ENCODE results near the gene PAIP2B.

PAIP2B gene

GRCh38 chr2:71226965-71227560 lies at the start of gene PAIP2B:
TSS of gene PAIP2B (minus strand) at chr2:71227103. CDS start at chr2:71202589, 24,514 bp downstream.
- Histone ChIP-seq H3F3A (ENCODE audit: control insufficient read depth, insufficient read depth) (0 out of 2 replicates have a peak, but pooled peaks cover 7% of the 10 kb centered on the region), H3K4me2 (ENCODE audit: low read length) (peak within 1 kb of the TSS; percentile 90), H3K27ac (ENCODE audit: low read depth, low read length) (peak within 1 kb of the TSS; percentile 71), H3K79me2 (ENCODE audit: control insufficient read depth, low read length) (peaks cover 18% of the 10 kb centered on the region), H3K36me3 (ENCODE audit: control insufficient read depth, low read length) (no peaks in the 10 kb centered on the region), H3K9me3 (ENCODE audit: control insufficient read depth, insufficient read depth, low read length) (no peaks in the 10 kb centered on the region), H3K9me2 (replicated peaks; ENCODE audit: control insufficient read depth, low read length) (no peaks in the 10 kb centered on the region), H3K4me1 (ENCODE audit: control insufficient read depth, low read length) (peaks cover 32% of the 10 kb centered on the region), H4K20me1 (ENCODE audit: control insufficient read depth, insufficient read depth, low read depth, low read length) (no peaks in the 10 kb centered on the region; the same call in 1 of the 2 replicates), H3K4me3 (ENCODE audit: low read length) (peak within 1 kb of the TSS; percentile 81), H3K27me3 (ENCODE audit: control insufficient read depth, low read length) (no peaks in the 10 kb centered on the region; the same call in 1 of the 2 replicates)
- no peak for TF ChIP-seq EZH2phosphoT487 (IDR thresholded peaks at IDR 0.05; ENCODE audit: borderline replicate concordance, low read length)
- TF ChIP-seq, protein P1, sequence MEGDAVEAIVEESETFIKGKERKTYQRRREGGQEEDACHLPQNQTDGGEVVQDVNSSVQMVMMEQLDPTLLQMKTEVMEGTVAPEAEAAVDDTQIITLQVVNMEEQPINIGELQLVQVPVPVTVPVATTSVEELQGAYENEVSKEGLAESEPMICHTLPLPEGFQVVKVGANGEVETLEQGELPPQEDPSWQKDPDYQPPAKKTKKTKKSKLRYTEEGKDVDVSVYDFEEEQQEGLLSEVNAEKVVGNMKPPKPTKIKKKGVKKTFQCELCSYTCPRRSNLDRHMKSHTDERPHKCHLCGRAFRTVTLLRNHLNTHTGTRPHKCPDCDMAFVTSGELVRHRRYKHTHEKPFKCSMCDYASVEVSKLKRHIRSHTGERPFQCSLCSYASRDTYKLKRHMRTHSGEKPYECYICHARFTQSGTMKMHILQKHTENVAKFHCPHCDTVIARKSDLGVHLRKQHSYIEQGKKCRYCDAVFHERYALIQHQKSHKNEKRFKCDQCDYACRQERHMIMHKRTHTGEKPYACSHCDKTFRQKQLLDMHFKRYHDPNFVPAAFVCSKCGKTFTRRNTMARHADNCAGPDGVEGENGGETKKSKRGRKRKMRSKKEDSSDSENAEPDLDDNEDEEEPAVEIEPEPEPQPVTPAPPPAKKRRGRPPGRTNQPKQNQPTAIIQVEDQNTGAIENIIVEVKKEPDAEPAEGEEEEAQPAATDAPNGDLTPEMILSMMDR (IDR thresholded peaks at IDR 0.05; ENCODE audit: low read depth, low read length, poor library complexity, severe bottlenecking): no peak

GRCh38 chr2:71275939-71276310 lies 49.0 kb upstream of the PAIP2B start:
- Histone ChIP-seq H3F3A (ENCODE audit: control insufficient read depth, insufficient read depth) (no peaks in the 10 kb centered on the region), H3K27me3 (ENCODE audit: control insufficient read depth, low read length) (peaks cover 14% of the 10 kb centered on the region), H3K27ac (ENCODE audit: low read depth, low read length) (no peak overlapping the region), H3K4me2 (ENCODE audit: low read length) (peak overlapping the region; percentile 65), H3K79me2 (ENCODE audit: control insufficient read depth, low read length) (peaks cover 38% of the 10 kb centered on the region), H3K4me3 (ENCODE audit: low read length) (peak overlapping the region; percentile 94), H3K4me1 (ENCODE audit: control insufficient read depth, low read length) (peaks cover 21% of the 10 kb centered on the region), H3K9me3 (ENCODE audit: control insufficient read depth, insufficient read depth, low read length) (no peaks in the 10 kb centered on the region), H4K20me1 (ENCODE audit: control insufficient read depth, insufficient read depth, low read depth, low read length) (peaks cover 7% of the 10 kb centered on the region; the same call in 1 of the 2 replicates), H3K36me3 (ENCODE audit: control insufficient read depth, low read length) (no peaks in the 10 kb centered on the region), H3K9me2 (replicated peaks; ENCODE audit: control insufficient read depth, low read length) (no peaks in the 10 kb centered on the region)
- TF ChIP-seq, protein P1 (IDR thresholded peaks at IDR 0.05; ENCODE audit: low read depth, low read length, poor library complexity, severe bottlenecking): peak; percentile 18
- TF ChIP-seq EZH2phosphoT487 (IDR thresholded peaks at IDR 0.05; ENCODE audit: borderline replicate concordance, low read length): no peak

GRCh38 chr2:71269511-71270090 lies 42.7 kb upstream of the PAIP2B start:
- Histone ChIP-seq H3K79me2 (ENCODE audit: control insufficient read depth, low read length) (no peaks in the 10 kb centered on the region), H3K4me2 (ENCODE audit: low read length) (no peak overlapping the region)

More at GRCh38 chr2:71269511-71270090, 42.7 kb upstream of the PAIP2B start:
- no peak for TF ChIP-seq EZH2phosphoT487 (IDR thresholded peaks at IDR 0.05; ENCODE audit: borderline replicate concordance, low read length)
- TF ChIP-seq, protein P1 (IDR thresholded peaks at IDR 0.05; ENCODE audit: low read depth, low read length, poor library complexity, severe bottlenecking): no peak
- Histone ChIP-seq H3K27ac (ENCODE audit: low read depth, low read length) (no peak overlapping the region), H3K9me2 (replicated peaks; ENCODE audit: control insufficient read depth, low read length) (no peaks in the 10 kb centered on the region), H3K36me3 (ENCODE audit: control insufficient read depth, low read length) (no peaks in the 10 kb centered on the region), H3F3A (ENCODE audit: control insufficient read depth, insufficient read depth) (no peaks in the 10 kb centered on the region), H4K20me1 (ENCODE audit: control insufficient read depth, insufficient read depth, low read depth, low read length) (no peaks in the 10 kb centered on the region), H3K27me3 (ENCODE audit: control insufficient read depth, low read length) (peaks cover 20% of the 10 kb centered on the region), H3K4me1 (ENCODE audit: control insufficient read depth, low read length) (no peaks in the 10 kb centered on the region), H3K4me3 (ENCODE audit: low read length) (no peak overlapping the region), H3K9me3 (ENCODE audit: control insufficient read depth, insufficient read depth, low read length) (no peaks in the 10 kb centered on the region)

All from DOHH2 (cell line).